IgD-negative memory B cell (primary cell): ENCODE data around the gene HUNK. TPM values are rescaled to one million over a fixed set of nuclear protein-coding genes. Genes with fewer than 3 reads are reported as not detected.

Experiments
- H3K27ac Mint-ChIP-seq, 3 donors: one replicate each; pipeline ENCODE4 v1.8.0; 2020 to 2022; ENCODE audit warnings: mild to moderate bottlenecking in 3 of 3, mixed read lengths in 3 of 3, moderate library complexity in 1 of 3
- H3K27me3 Mint-ChIP-seq: one replicate; pipeline ENCODE4 v1.8.0; 2021; ENCODE audit warnings: mixed read lengths
- H3K36me3 Mint-ChIP-seq: one replicate; pipeline ENCODE4 v1.8.0; 2020; ENCODE audit warnings: mild to moderate bottlenecking, mixed read lengths
- H3K4me1 Mint-ChIP-seq, 3 donors: one replicate each; pipeline ENCODE4 v1.8.0; 2020 to 2022; ENCODE audit warnings: mixed read lengths in 3 of 3, mild to moderate bottlenecking in 1 of 3
- H3K4me3 Mint-ChIP-seq, 4 donors: one replicate each; pipeline ENCODE4 v1.8.0; 2020 to 2022; ENCODE audit warnings: mild to moderate bottlenecking in 4 of 4, mixed read lengths in 4 of 4, moderate library complexity in 3 of 4
- H3K9me3 Mint-ChIP-seq, 3 donors: one replicate each; pipeline ENCODE4 v1.8.0; 2020 to 2021; ENCODE audit warnings: mixed read lengths in 3 of 3, mild to moderate bottlenecking in 1 of 3
- polyA plus RNA-seq: library from polyadenylated mRNA; unstranded; fragments of 300-500 nt; fragmentation: Illumina TruSeq; gene quantifications from one replicate; pipeline ENCODE4 v1.2.3, GENCODE V29; 2021

Gene HUNK
- polyA plus RNA-seq, 1 donor from 2014 or later, result not detected

GRCh38 chr21:31992391-31992790 lies 119.6 kb downstream of the HUNK start:
- Mint-ChIP-seq H3K27ac (no peak overlapping the region), H3K27me3 (peaks cover 1% of the 10 kb centered on the region), H3K4me3 (peak overlapping the region in 1 of 4 donors; percentile 5)

GRCh38 chr21:31993826-31994825 lies 121.3 kb downstream of the HUNK start:
- peaks cover 1% of the 10 kb centered on the region for H3K27me3 Mint-ChIP-seq
- no peaks in the 10 kb centered on the region for H3K9me3 Mint-ChIP-seq
- H3K4me3 Mint-ChIP-seq, result peak overlapping the region in 1 of 4 donors; percentile 22
- H3K36me3 Mint-ChIP-seq, result no peaks in the 10 kb centered on the region
- H3K27ac Mint-ChIP-seq, result no peak overlapping the region
- H3K4me1 Mint-ChIP-seq, result no peaks in the 10 kb centered on the region

More at GRCh38 chr21:31992391-31992790, 119.6 kb downstream of the HUNK start:
- H3K36me3 Mint-ChIP-seq, result no peaks in the 10 kb centered on the region
- no peaks in the 10 kb centered on the region for H3K4me1 Mint-ChIP-seq
- no peaks in the 10 kb centered on the region for H3K9me3 Mint-ChIP-seq

- Mint-ChIP-seq H3K4me1 (no peaks in the 10 kb centered on the region), H3K27ac (no peak overlapping the region), H3K36me3 (no peaks in the 10 kb centered on the region), H3K4me3 (no peak overlapping the region), H3K9me3 (peaks cover 0 to 3% (median 0%) of the 10 kb centered on the region in 3 donors), H3K27me3 (no peaks in the 10 kb centered on the region)
Measured at GRCh38 chr21:31997191-31997590, 124.4 kb downstream of the HUNK start.

GRCh38 chr21:31999810-32000468 lies 127.1 kb downstream of the HUNK start:
- peaks cover 0 to 3% (median 0%) of the 10 kb centered on the region in 3 donors for H3K9me3 Mint-ChIP-seq
- H3K27me3 Mint-ChIP-seq, result no peaks in the 10 kb centered on the region
- H3K4me1 Mint-ChIP-seq, result no peaks in the 10 kb centered on the region
- no peak overlapping the region for H3K4me3 Mint-ChIP-seq
- H3K27ac Mint-ChIP-seq, result no peak overlapping the region
- no peaks in the 10 kb centered on the region for H3K36me3 Mint-ChIP-seq

GRCh38 chr21:32001390-32001789 lies 128.6 kb downstream of the HUNK start:
- H3K27me3 Mint-ChIP-seq, result no peaks in the 10 kb centered on the region
- no peaks in the 10 kb centered on the region for H3K4me1 Mint-ChIP-seq
- no peak overlapping the region for H3K4me3 Mint-ChIP-seq

GRCh38 chr21:32003411-32003810 lies 130.6 kb downstream of the HUNK start:
- no peaks in the 10 kb centered on the region for H3K27me3 Mint-ChIP-seq
- no peaks in the 10 kb centered on the region for H3K4me1 Mint-ChIP-seq
- no peak overlapping the region for H3K27ac Mint-ChIP-seq
- peaks cover 0 to 3% (median 0%) of the 10 kb centered on the region in 3 donors for H3K9me3 Mint-ChIP-seq
- no peaks in the 10 kb centered on the region for H3K36me3 Mint-ChIP-seq
- no peak overlapping the region for H3K4me3 Mint-ChIP-seq

More at GRCh38 chr21:32001390-32001789, 128.6 kb downstream of the HUNK start:
- Mint-ChIP-seq H3K27ac (no peak overlapping the region), H3K9me3 (peaks cover 0 to 3% (median 0%) of the 10 kb centered on the region in 3 donors), H3K36me3 (no peaks in the 10 kb centered on the region)

GRCh38 chr21:32004291-32004690 lies 131.5 kb downstream of the HUNK start:
- peaks cover 0 to 3% (median 0%) of the 10 kb centered on the region in 3 donors for H3K9me3 Mint-ChIP-seq
- H3K4me3 Mint-ChIP-seq, result no peak overlapping the region
- H3K4me1 Mint-ChIP-seq, result no peaks in the 10 kb centered on the region
- H3K27ac Mint-ChIP-seq, result no peak overlapping the region
- no peaks in the 10 kb centered on the region for H3K27me3 Mint-ChIP-seq
- H3K36me3 Mint-ChIP-seq, result no peaks in the 10 kb centered on the region

- Mint-ChIP-seq H3K4me3 (no peak overlapping the region), H3K4me1 (no peaks in the 10 kb centered on the region), H3K27me3 (no peaks in the 10 kb centered on the region), H3K9me3 (peaks cover 0 to 2% (median 0%) of the 10 kb centered on the region in 3 donors), H3K27ac (no peak overlapping the region), H3K36me3 (no peaks in the 10 kb centered on the region)
Measured at GRCh38 chr21:32007456-32007855, 134.6 kb downstream of the HUNK start.

- Mint-ChIP-seq H3K9me3 (peaks cover 0 to 2% (median 0%) of the 10 kb centered on the region in 3 donors), H3K27me3 (no peaks in the 10 kb centered on the region), H3K27ac (no peak overlapping the region), H3K4me3 (no peak overlapping the region), H3K4me1 (no peaks in the 10 kb centered on the region), H3K36me3 (no peaks in the 10 kb centered on the region)
Measured at GRCh38 chr21:32008714-32009113, 135.9 kb downstream of the HUNK start.

- H3K36me3 Mint-ChIP-seq, result no peaks in the 10 kb centered on the region
- peaks cover 0 to 2% (median 0%) of the 10 kb centered on the region in 3 donors for H3K9me3 Mint-ChIP-seq
- H3K4me1 Mint-ChIP-seq, result no peaks in the 10 kb centered on the region
- no peak overlapping the region for H3K4me3 Mint-ChIP-seq
- no peak overlapping the region for H3K27ac Mint-ChIP-seq
- H3K27me3 Mint-ChIP-seq, result no peaks in the 10 kb centered on the region
Measured at GRCh38 chr21:32009263-32009662, 136.4 kb downstream of the HUNK start.

GRCh38 chr21:32015461-32016139 lies 142.8 kb downstream of the HUNK start:
- H3K36me3 Mint-ChIP-seq, result no peaks in the 10 kb centered on the region
- no peaks in the 10 kb centered on the region for H3K9me3 Mint-ChIP-seq
- H3K4me3 Mint-ChIP-seq, result no peak overlapping the region
- no peaks in the 10 kb centered on the region for H3K4me1 Mint-ChIP-seq
- no peaks in the 10 kb centered on the region for H3K27me3 Mint-ChIP-seq
- H3K27ac Mint-ChIP-seq, result no peak overlapping the region

GRCh38 chr21:32018381-32018780 lies 145.6 kb downstream of the HUNK start:
- no peaks in the 10 kb centered on the region for H3K4me1 Mint-ChIP-seq
- H3K4me3 Mint-ChIP-seq, result no peak overlapping the region
- H3K36me3 Mint-ChIP-seq, result no peaks in the 10 kb centered on the region
- no peaks in the 10 kb centered on the region for H3K9me3 Mint-ChIP-seq
- no peak overlapping the region for H3K27ac Mint-ChIP-seq
- H3K27me3 Mint-ChIP-seq, result no peaks in the 10 kb centered on the region

- H3K9me3 Mint-ChIP-seq, result no peaks in the 10 kb centered on the region
- H3K27me3 Mint-ChIP-seq, result no peaks in the 10 kb centered on the region
- no peak overlapping the region for H3K27ac Mint-ChIP-seq
- H3K4me1 Mint-ChIP-seq, result no peaks in the 10 kb centered on the region
- no peaks in the 10 kb centered on the region for H3K36me3 Mint-ChIP-seq
- no peak overlapping the region for H3K4me3 Mint-ChIP-seq
Measured at GRCh38 chr21:32020564-32020963, 147.7 kb downstream of the HUNK start.

- Mint-ChIP-seq H3K36me3 (no peaks in the 10 kb centered on the region), H3K4me3 (peak overlapping the region in 1 of 4 donors; percentile 35), H3K9me3 (no peaks in the 10 kb centered on the region), H3K27ac (no peak overlapping the region), H3K27me3 (no peaks in the 10 kb centered on the region), H3K4me1 (no peaks in the 10 kb centered on the region)
Measured at GRCh38 chr21:32021319-32021994, 148.6 kb downstream of the HUNK start.
